DMS53 treated with DMSO at 0.1 percent for 48 hours (cell line): ENCODE results near the gene TMEM120B.
"Not testable (repeated sequence)": the region's sequence is repeated elsewhere in the genome, so short reads cannot be mapped to it uniquely, and the experiment has no call there.

Experiments
- DNase-seq: peaks from one replicate; lab custom pipeline; 2025; ENCODE audit not compliant: unreplicated experiment; lab: John Stamatoyannopoulos, UW

TMEM120B gene

DNA sequence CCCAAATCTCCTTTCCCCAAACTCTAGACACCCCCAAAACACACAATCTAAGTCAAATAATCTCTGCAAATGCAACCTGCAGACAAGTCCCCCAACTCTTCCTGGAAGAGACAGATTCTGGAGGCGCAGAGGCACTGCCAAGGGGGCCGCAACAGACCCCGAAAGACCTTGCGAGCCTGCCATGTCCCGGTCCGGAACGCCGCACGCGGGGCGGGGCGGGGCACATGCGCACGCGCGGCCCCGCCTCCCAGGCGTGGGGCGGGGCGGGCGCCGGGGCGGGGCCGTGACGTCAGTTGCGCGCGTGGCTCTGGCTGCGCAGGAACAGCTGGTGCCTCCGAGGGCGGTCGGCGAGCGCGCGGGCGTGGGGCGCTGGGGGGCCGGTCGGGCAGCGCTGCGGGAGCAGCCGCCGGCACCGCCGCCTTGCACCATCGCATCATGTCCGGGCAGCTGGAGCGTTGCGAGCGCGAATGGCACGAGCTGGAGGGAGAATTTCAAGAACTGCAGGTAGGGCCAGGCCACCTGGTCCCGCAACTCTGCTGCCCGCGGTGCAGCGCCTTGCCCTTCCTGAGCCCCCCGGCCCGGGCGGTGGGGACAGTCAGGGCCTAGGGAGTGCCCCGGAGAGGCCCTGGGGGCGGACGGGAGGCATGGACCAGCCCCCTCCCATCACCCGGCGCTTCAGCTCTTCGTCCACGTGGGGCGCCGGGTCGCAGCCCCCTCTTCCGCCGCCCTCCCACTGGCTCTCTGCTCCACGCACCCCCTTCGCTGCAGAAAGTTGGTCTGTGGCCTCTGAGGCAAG lies at the start of gene TMEM120B:
TSS of gene TMEM120B (plus strand) at position 292 of the 796 bp plus-strand sequence. CDS start at position 436, 144 bp downstream.
- peak; percentile 42 for DNase-seq

DNA sequence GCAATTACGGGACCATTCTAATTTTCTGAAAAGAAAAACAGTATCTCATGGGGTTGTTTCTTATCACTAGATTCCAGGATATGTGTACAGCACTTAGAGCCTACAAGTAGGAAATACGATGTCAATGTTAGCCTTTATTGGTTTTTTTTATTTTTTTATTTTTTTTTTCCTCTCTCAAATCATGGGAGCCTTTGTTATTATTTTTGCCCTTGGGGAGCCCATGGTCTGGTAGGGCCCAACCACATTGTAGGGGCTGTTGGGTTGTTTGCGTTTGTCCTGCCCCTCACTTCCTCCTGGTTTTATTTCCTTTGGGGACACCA lies 49.0 kb upstream of the TMEM120B start:
- DNase-seq = no peak

DNA sequence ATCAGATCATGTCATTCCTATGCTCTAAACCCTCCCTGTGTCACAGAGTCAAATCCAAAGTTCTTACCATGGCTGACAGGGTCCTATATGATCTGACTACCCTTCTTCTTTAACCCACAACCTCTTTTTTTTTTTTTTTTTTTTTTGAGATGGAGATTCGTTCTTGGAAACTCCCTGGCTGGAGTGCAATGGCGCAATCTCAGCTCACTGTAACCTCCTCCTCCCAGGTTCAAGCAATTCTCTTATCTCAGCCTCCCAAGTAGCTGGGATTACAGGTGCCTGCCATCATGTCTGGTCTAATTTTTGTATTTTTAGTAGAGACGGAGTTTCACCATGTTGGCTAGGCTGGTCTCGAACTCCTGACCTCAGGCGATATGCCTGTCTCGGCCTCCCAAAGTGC lies 45.7 kb upstream of the TMEM120B start:
- DNase-seq = not testable (repeated sequence)

DNA sequence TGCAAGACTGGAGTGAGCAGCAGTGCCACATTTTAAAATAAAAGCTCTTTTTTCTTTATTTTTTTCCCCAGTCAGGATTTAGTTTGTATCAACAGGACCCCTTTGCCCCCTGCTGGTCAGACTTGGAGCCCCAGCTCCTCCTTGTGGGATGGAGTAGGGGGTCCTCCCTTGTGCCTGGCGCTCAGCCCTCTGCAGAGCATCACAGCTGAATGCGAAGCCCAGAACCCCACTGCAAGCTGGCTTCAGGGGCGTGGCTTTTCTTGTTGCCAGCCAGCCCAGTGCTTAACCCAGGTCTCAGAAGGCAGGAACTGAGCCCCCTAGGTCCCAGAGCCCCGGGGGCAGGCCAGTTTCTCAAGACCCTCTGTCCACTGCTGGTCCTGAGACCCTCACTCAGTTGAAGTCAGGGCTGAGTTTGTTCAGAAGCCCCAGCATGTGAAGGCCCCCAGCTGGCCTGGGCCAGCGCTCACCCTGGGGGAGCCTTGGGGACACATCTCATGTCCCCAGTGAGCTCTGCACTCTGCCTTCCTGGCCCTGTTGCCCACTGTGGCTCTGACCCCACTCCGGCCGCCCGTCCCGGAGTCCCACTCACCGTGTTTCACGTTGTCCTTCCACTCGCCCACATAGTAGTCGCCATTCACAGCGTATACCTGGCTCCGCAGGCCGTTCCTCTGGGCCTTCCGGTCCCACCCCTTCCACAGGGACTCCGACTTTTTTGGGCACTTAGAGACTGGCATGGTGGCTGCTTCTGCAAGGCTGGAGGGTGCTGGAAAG lies 43.6 kb upstream of the TMEM120B start:
- no peak for DNase-seq

DNA sequence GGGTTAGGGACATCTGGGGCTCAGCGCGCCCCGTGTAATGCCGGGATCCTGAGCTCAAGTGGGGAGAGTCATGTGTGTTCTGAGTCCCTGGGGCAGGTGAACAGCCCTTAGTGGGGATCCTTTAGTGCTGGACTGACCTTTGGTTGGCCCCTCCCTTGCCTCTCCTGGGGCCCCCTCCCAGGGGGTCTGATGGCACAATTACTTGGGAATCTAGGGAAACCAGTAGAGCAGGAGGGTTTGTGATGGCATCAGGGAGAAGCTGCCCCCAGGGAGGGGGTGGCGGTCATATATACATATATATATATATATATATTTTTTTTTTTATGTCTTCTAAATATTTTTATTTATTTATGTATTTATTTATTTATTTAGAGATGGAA lies 43.0 kb upstream of the TMEM120B start, which contains the start of gene MORN3:
TSS of gene MORN3 (minus strand) at position 134 of the 380 bp plus-strand sequence. CDS start 171 bp downstream, outside the sequence.
- no peak for DNase-seq

DNA sequence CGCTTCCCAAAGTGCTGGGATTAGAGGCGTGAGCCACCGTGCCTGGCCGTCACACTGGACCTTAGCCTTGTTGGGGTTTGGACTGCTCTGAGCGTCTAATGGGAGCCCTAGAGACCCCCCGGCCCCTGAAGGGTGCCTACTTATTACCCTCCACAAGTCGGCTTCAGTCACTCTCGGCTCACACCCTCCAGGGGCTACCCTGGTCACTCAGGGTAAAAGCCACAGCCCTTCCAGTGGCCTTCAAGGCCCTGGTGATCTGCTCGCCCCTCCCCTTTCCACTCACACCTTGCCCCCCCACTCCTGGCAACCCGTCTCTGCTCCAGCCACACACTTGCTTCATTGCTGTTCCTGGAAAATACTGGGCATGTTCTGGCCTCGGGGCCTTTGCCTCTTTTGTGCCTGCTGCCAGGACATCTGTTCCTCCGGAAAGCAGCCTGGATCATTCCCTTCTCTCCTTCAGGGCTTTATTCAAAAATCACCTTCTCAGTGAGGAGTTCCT lies 39.5 kb upstream of the TMEM120B start:
- peak; percentile 32 for DNase-seq

DNA sequence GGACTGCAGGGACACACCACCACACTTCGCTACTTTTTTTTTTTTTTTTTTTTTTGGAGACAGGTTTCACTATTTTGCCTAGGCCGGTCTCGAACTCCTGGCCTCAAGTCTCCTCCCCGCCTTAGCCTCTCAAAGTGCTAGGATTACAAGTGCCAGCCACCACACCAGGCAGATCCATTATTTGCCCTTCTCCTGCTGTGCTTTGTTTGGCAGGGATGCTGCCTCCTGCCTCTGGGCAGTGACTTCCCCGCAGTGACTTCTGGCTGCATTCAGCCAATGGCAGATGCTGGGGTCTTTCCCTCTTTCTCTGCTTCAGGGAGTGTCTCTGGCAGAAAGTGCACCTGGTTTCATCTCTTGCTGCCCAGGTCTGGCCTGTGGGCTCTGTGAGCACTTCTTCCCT lies 36.4 kb upstream of the TMEM120B start:
- DNase-seq = no peak

DNA sequence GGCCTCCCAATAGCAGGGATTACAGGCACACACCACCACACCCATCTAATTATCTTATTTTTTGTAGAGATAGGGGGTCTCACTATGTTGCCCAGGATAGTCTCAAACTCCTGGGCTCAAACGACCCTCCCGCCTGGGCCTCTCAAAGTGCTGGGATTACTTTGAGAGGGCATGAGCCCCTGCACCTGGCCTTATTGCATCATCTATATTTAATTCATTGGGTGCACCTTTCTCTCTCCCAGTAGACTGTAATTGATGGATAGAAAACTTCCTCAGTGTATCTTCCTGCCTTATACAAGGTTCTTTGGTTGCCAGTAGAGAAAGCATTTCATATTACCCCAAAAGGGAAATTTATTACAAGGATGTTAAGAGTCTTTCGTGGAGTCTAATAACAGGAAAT lies 34.2 kb upstream of the TMEM120B start:
- DNase-seq = no peak

DNA sequence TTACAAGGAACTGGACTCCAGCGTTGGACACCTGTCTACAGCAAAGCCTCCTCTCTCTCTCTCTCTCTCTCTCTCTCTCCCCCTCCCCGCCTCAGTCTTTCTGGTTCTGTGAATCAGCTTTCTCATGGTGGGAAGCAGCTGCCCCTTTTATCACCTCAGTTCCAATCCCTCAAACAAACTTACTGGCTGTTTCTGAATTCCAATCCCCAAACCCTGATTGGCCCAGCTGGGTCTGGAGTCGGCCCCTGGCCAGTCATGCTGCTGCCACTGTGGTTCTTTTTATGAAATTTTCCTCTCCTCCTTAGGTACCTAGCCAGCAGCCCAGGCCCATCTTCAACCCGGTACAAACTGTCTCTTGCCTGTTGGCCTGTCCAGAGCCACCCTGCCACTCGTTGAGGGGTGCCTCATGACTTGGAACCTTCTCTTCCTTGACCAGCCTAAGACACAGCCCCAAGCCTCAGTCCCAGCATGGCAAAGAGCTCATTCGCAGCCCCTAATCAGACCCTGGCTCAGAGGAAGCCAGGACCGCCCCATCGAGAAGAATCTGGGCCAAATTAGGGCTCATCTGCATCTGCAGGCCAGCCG lies 33.7 kb upstream of the TMEM120B start:
- no peak for DNase-seq

DNA sequence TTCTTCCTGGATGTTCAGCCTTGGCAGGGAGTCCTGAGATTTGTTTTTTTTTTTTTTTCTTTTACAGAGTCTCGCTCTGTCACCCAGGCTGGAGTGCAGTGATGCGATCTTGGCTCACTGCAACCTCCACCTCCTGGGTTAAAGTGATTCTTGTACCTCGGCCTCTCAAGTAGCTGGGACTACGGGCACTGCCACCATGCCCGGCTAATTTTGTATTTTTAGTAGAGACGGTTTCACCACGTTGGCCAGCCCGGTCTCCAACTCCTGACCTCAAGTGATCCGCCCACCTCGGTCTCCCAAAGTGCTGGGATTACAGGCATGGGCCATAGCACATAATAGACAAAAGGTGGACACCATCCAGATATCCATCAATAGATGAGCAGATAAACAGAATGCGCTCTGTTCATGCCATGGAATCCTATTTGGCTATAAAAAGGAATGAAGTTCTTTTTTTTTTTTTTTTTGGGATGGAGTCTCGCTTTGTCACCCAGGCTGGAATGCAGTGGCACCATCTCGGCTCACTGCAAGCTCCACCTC lies 32.8 kb upstream of the TMEM120B start:
- DNase-seq = not testable (repeated sequence)

DNA sequence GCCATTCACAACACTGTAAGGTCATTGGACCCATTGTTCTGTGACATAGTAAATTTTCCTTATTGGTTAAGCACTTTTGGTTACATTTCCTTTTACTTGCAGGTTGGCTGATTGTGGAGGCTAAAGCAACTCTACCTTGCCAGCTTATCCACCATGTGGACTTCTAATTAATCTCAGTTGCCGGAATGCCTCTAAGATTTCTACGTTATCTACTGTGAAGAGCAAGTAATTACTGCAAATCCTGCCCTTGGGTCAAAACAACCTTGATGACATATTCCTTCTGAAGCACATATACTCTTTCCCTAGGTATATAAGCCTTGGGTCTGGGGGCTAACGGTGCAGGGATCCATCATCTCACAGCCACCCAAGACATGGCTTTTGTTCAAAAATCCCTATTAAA lies 23.6 kb upstream of the TMEM120B start:
- no peak for DNase-seq

DNA sequence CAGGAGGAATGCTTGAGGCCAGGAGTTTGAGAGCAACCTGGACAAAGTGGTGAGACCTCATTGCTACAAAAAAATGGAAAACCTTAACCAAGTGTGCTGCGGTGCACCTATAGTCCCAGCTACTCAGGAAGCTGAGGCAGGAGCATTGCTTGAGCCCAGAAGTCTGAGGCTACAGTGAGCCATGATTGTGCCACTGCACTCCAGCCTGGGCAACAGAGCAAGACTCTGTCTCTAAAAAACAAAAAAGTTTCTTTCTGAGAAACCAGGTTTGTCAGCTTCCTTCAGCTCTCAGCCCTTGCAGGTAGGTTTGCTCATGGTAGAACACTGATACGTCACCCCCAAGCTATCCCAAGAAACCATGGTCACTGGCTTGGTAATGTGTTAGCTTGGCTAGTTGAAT lies 23.1 kb upstream of the TMEM120B start:
- DNase-seq = no peak

DNA sequence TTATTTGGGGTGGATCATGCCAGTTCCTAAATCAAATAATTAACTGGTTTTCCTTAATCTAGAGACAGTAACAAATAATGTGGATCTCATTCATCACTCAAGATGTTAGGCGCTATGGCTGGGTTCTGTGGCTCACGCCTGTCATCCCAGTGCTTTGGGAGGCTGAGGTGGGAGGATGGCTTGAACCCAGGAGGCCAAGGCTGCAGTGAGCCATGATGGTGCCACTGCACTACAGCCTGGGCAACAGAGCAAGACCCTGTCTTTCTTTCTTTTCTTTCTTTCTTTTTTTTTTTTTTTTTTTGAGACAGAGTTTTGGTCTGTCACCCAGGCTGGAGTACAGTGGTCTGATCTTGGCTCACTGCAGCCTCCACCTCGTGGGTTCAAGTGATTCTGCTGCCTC lies 19.8 kb upstream of the TMEM120B start:
- DNase-seq = not testable (repeated sequence)

DNA sequence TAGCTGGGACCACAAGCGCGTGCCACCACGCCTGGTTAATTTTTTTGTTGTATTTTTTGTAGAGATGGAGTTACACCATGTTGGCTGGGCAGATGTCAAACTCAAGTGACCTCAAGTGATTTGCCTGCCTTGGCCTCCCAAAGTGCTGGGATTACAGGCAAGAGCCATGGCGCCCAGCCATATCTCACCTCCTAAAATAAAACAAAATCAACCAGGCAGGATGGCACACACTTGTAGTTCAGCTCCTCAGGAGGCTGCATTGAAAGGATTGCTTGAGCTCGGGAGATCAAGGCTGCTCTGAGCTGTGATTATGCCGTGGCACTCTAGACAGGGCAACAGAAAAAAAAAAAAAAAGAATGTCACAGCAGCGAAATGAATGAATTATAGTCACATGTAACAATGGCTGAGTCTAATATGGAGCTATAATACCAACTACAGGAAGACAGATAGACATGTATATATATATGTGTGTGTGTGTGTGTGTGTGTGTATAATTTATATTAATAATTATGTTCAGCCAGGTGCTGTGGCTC lies 19.3 kb upstream of the TMEM120B start:
- no peak for DNase-seq

DNA sequence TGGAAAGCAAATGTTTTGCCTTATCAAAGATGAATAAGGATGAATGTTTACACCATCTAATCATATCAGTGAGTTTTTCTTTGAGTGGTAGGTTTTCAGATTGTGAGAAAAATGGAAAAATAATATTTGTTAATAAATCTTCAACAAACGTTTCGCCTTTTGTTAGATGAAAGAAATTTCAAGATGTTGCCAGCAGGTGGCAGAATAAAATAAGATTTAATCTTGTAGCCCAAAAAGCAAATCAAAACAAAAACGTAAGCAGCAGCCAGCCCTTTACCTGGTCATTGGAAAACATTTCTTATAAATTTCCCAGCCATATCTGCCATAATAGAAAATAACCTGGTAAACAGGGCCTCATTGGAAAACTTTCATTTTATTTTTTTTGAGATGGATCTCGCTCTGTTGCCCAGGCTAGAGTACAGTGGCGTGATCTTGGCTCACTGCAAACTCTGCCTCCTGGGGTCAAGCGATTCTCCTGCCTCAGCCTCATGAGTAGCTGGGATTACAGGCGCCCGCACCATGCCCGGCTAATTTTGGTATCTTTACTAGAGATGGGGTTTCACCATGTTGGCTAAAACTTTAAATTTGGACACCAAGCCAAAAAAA lies 15.4 kb upstream of the TMEM120B start:
- peak; percentile 44 for DNase-seq

DNA sequence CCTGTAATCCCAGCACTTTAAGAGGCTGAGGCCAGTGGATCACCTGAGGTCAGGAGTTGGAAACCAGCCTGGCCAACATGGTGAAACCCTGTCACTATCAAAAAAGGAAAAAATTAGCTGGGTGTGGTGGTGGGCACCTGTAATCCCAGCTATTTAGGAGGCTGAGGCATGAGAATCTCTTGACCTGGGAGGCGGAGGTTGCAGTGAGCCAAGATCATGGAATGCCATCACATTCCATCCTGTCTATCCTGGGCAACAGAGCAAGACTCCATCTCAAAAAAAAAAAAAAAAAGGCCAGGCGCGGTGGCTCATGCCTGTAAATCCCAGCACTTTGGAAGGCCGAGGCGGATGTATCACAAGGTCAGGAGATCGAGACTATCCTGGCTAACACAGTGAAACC lies 14.7 kb upstream of the TMEM120B start:
- DNase-seq = not testable (repeated sequence)

DNA sequence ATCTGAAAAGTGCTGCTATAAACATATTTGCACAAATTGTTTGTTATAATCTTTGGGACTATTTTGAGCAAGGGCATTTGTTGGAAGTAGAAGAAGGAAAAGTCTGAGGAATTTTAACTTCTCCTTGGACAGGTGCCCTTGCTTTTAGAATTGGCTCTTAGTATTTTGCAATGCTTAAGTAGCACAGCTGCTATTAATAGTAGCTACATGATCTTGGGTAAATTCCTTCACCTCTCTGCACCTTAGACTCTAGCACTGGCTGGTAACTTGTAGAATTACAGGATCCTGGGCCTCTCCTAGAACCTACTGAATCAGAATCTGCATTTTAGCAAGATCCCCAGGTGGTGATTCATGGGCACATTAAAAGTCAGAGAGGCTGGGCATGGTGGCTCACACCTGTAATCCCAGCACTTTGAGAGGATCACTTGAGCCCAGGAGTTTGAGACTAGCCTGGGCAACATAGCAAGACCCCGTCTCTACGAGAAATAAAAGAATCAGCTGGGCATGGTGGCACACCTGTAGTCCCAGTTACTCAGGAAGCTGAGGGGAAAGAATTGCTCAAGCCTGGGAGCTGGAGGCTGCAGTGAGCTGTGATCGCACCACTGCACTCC lies 10.8 kb upstream of the TMEM120B start:
- DNase-seq = no peak

DNA sequence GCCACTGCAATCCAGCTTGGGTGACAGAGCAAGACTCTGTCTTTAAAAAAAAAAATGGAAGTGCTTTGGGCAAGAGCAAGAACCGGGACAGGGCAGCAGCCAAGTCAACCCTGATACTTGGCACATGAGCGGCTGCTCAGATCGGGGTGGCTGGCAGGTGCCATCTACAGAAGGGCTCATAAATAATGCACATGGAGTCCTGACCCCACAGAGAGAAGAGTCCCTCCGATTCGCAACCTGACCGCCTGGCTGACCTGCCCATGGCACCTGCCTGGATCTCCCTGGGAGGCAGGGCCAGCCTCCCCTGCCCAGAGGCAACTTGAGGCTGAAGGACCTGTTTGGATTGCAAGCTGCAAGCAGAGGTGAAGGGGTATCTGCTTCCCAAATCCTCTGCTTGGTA lies 9.6 kb upstream of the TMEM120B start:
- DNase-seq = no peak

DNA sequence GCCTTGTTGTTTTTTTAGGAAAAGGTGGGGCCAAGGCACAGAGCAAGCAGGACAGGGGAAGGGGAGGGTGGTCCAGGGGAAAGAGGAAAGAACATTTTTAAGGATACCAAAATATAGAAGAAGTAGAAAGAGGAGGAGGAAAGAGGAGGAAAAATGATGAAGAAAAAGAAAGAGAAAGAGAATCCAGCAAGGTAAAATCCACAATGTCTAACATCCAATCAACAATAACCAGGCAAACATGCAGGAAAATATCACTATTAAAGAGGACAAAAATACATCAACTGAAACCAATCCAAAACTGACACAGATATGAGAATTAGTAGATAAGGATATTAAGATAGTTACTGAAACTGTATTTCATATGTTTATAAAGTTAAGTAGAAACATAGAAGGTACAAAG lies 7.0 kb upstream of the TMEM120B start:
- DNase-seq = no peak

DNA sequence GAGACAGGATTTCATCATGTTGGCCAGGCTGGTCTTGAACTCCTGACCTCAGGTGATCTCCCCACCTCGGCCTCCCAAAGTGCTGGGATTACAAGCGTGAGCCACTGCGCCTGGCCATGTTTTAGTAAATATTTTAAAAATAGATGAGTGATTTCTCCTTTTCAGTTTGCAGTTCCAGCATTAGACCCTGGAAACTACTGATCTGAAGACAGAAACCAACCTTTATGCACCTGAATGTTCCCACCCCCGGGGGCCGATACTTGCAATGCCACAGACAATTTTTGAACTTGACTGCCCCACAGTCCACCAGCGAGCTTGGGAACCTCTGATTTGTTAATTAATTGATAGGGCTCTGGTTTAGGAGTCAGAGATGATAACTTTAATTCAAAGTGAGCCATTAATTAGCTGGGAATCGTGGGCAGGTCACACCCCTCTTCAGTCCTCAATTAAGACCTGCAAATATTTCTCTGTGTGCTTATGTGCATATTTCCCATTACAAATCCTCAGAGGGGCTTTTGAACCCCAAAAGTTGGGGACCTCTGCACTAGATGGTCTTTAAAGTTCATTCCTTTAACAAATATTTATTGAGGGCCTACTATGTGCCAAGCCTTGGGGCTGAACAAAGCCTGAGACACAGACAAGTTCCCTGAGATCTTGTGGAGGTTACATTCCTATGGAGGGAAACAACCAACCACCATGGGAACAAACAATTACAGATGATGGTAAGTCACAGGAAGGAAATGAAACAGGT lies 4.1 kb upstream of the TMEM120B start:
- no peak for DNase-seq
